CD8-positive, alpha-beta memory T cell (primary cell): ENCODE data around the gene SLC12A5. TPM values are rescaled to one million over a fixed set of nuclear protein-coding genes. Genes with fewer than 3 reads are reported as not detected.

Source experiments
- CTCF ChIA-PET: fragments of 350-600 bp; sonication (Branson Sonifier 250); formaldehyde crosslinking; loops from one replicate; lab custom pipeline; 2021; ENCODE audit warnings: antibody characterized with exemption; lab: Charles Lee
- POLR2A ChIA-PET: fragments of 350-600 bp; sonication (Branson Sonifier 250); formaldehyde crosslinking; loops from one replicate; lab custom pipeline; 2021; ENCODE audit warnings: antibody characterized with exemption; lab: Charles Lee
- DNase-seq, 5 donors: peaks; one replicate each; pipeline versions ENCODE4 v3.0.0 to v3.0.0-alpha.2; 2020 to 2022; ENCODE audit warnings: mixed read lengths in 1 of 5
- H3K27ac ChIP-seq: one replicate; pipeline ENCODE4 v1.7.0; 2013; ENCODE audit warnings: low read depth, mild to moderate bottlenecking, low read length, moderate library complexity
- H3K27me3 ChIP-seq: 2 replicates; pipeline ENCODE4 v1.7.0; 2013; ENCODE audit warnings: low read length, mild to moderate bottlenecking; ENCODE audit not compliant: insufficient read depth, poor library complexity, severe bottlenecking
- H3K36me3 ChIP-seq: 2 replicates; pipeline ENCODE4 v1.7.0; 2013; ENCODE audit warnings: mild to moderate bottlenecking, low read length, moderate library complexity; ENCODE audit not compliant: insufficient read depth
- H3K4me1 ChIP-seq: 2 replicates; pipeline ENCODE4 v1.7.0; 2013; ENCODE audit warnings: mild to moderate bottlenecking, low read length, moderate library complexity; ENCODE audit not compliant: insufficient read depth
- H3K4me3 ChIP-seq: 2 replicates; pipeline ENCODE4 v1.7.0; 2013; ENCODE audit warnings: mild to moderate bottlenecking, low read length
- H3K9me3 ChIP-seq: 2 replicates; pipeline ENCODE4 v1.7.0; 2013; ENCODE audit warnings: mild to moderate bottlenecking, low read length
- H3K27ac Mint-ChIP-seq, 8 donors: one replicate each; pipeline ENCODE4 v1.8.0; 2020 to 2021; ENCODE audit warnings: mixed read lengths in 8 of 8, mild to moderate bottlenecking in 6 of 8, inconsistent platforms in 3 of 8, moderate library complexity in 3 of 8
- H3K27me3 Mint-ChIP-seq, 2 donors: one replicate each; pipeline ENCODE4 v1.8.0; 2020 to 2021; ENCODE audit warnings: mixed read lengths in 2 of 2, mild to moderate bottlenecking in 1 of 2, moderate library complexity in 1 of 2
- H3K36me3 Mint-ChIP-seq, 3 donors: one replicate each; pipeline ENCODE4 v1.8.0; 2020 to 2021; ENCODE audit warnings: mixed read lengths in 3 of 3, inconsistent platforms in 1 of 3, mild to moderate bottlenecking in 1 of 3
- H3K4me1 Mint-ChIP-seq, 3 donors: one replicate each; pipeline ENCODE4 v1.8.0; 2020 to 2021; ENCODE audit warnings: mixed read lengths in 3 of 3, inconsistent platforms in 1 of 3, mild to moderate bottlenecking in 1 of 3
- H3K4me3 Mint-ChIP-seq, 7 donors: one replicate each; pipeline ENCODE4 v1.8.0; 2020 to 2021; ENCODE audit warnings: mixed read lengths in 7 of 7, mild to moderate bottlenecking in 6 of 7, moderate library complexity in 4 of 7, inconsistent platforms in 2 of 7
- H3K9me3 Mint-ChIP-seq, 5 donors: one replicate each; pipeline ENCODE4 v1.8.0; 2020 to 2022; ENCODE audit warnings: mixed read lengths in 5 of 5, mild to moderate bottlenecking in 3 of 5, moderate library complexity in 2 of 5, inconsistent platforms in 1 of 5
- polyA plus RNA-seq: library from polyadenylated mRNA; unstranded; fragments of 300-500 nt; fragmentation: Illumina TruSeq; gene quantifications from one replicate; pipeline ENCODE4 v1.2.3, GENCODE V29; 2021
- total RNA-seq, 2 experiments: library from RNA; stranded (reverse); gene quantifications; one replicate each; pipeline ENCODE4 v1.2.3, GENCODE V29; 2021

The SLC12A5 gene
- total and polyA plus RNA-seq, 3 experiments from 2014 or later: not detected

GRCh38 chr20:46063151-46063550 is 34.1 kb downstream of the SLC12A5 start:
- H3K4me3 Mint-ChIP-seq: peak overlapping the region in 1 of 7 donors; percentile 48
- H3K27ac Mint-ChIP-seq: no peak overlapping the region
- peaks cover 45 to 61% (median 60%) of the 10 kb centered on the region in 3 donors for H3K4me1 Mint-ChIP-seq
- H3K9me3 Mint-ChIP-seq: no peaks in the 10 kb centered on the region
- H3K36me3 Mint-ChIP-seq: peaks cover 52 to 80% (median 64%) of the 10 kb centered on the region in 3 donors
- POLR2A ChIA-PET: no interaction called here
- CTCF ChIA-PET: no interaction called here
- Histone ChIP-seq H3K4me1 (peaks cover 35% of the 10 kb centered on the region), H3K27me3 (no peaks in the 10 kb centered on the region), H3K9me3 (no peaks in the 10 kb centered on the region), H3K27ac (no peak overlapping the region), H3K4me3 (no peak overlapping the region), H3K36me3 (peaks cover 68% of the 10 kb centered on the region)
- peaks cover 5 to 7% of the 10 kb centered on the region in 2 donors for H3K27me3 Mint-ChIP-seq
- no peak for DNase-seq

- H3K4me3 ChIP-seq: no peak overlapping the region
- H3K36me3 Mint-ChIP-seq: peaks cover 57 to 85% (median 69%) of the 10 kb centered on the region in 3 donors
- H3K27ac ChIP-seq: no peak overlapping the region
- no peak overlapping the region for H3K27ac Mint-ChIP-seq
- peaks cover 73% of the 10 kb centered on the region for H3K36me3 ChIP-seq
- peaks cover 5% of the 10 kb centered on the region in 2 donors for H3K27me3 Mint-ChIP-seq
- CTCF ChIA-PET: no interaction called here
- peaks cover 42 to 58% (median 55%) of the 10 kb centered on the region in 3 donors for H3K4me1 Mint-ChIP-seq
- H3K9me3 ChIP-seq: no peaks in the 10 kb centered on the region
- H3K4me1 ChIP-seq: peaks cover 35% of the 10 kb centered on the region
- H3K27me3 ChIP-seq: no peaks in the 10 kb centered on the region
- peak overlapping the region in 1 of 7 donors; percentile 48 for H3K4me3 Mint-ChIP-seq
- no peaks in the 10 kb centered on the region for H3K9me3 Mint-ChIP-seq
- DNase-seq: no peak
- POLR2A ChIA-PET: no interaction called here
These were observed 34.6 kb downstream of the SLC12A5 start for GRCh38 chr20:46063652-46064054.

- no peak overlapping the region for H3K27ac ChIP-seq
- ChIA-PET POLR2A (no interaction called here), CTCF (no interaction called here)
- H3K27me3 ChIP-seq: no peaks in the 10 kb centered on the region
- no peak for DNase-seq
- H3K27ac Mint-ChIP-seq: peak overlapping the region in 1 of 8 donors; percentile 72
- no peaks in the 10 kb centered on the region for H3K9me3 Mint-ChIP-seq
- no peaks in the 10 kb centered on the region for H3K9me3 ChIP-seq
- H3K4me3 ChIP-seq: no peak overlapping the region
- peaks cover 60 to 82% (median 72%) of the 10 kb centered on the region in 3 donors for H3K36me3 Mint-ChIP-seq
- peaks cover 0 to 5% of the 10 kb centered on the region in 2 donors for H3K27me3 Mint-ChIP-seq
- no peak overlapping the region for H3K4me3 Mint-ChIP-seq
- peaks cover 22% of the 10 kb centered on the region for H3K4me1 ChIP-seq
- peaks cover 30 to 44% (median 42%) of the 10 kb centered on the region in 3 donors for H3K4me1 Mint-ChIP-seq
- peaks cover 83% of the 10 kb centered on the region for H3K36me3 ChIP-seq
These were observed 36.0 kb downstream of the SLC12A5 start for GRCh38 chr20:46065006-46065405.

- no peak overlapping the region for H3K4me3 ChIP-seq
- peaks cover 23 to 38% (median 35%) of the 10 kb centered on the region in 3 donors for H3K4me1 Mint-ChIP-seq
- no peak for DNase-seq
- no peaks in the 10 kb centered on the region for H3K27me3 ChIP-seq
- H3K27me3 Mint-ChIP-seq: peaks cover 0 to 5% of the 10 kb centered on the region in 2 donors
- H3K9me3 ChIP-seq: no peaks in the 10 kb centered on the region
- H3K27ac ChIP-seq: no peak overlapping the region
- H3K27ac Mint-ChIP-seq: no peak overlapping the region
- H3K36me3 ChIP-seq: peaks cover 83% of the 10 kb centered on the region
- ChIA-PET CTCF (interaction anchor here (1.3 kb wide), 1 partner anchor 8 kb away, joined by 3 read pairs; no protein-coding TSS in a partner anchor), POLR2A (no interaction called here)
- H3K36me3 Mint-ChIP-seq: peaks cover 57 to 75% (median 65%) of the 10 kb centered on the region in 3 donors
- no peak overlapping the region for H3K4me3 Mint-ChIP-seq
- no peaks in the 10 kb centered on the region for H3K9me3 Mint-ChIP-seq
- peaks cover 15% of the 10 kb centered on the region for H3K4me1 ChIP-seq
These were observed 36.7 kb downstream of the SLC12A5 start for GRCh38 chr20:46065691-46066090.

GRCh38 chr20:46070215-46070900 is 41.3 kb downstream of the SLC12A5 start:
- Mint-ChIP-seq H3K27me3 (no peaks in the 10 kb centered on the region), H3K27ac (no peak overlapping the region), H3K36me3 (peaks cover 23 to 51% (median 24%) of the 10 kb centered on the region in 3 donors), H3K4me1 (peaks cover 5 to 17% (median 9%) of the 10 kb centered on the region in 3 donors), H3K4me3 (no peak overlapping the region), H3K9me3 (no peaks in the 10 kb centered on the region)
- DNase-seq: no peak
- ChIA-PET CTCF (no interaction called here), POLR2A (no interaction called here)
- H3K27me3 ChIP-seq: no peaks in the 10 kb centered on the region
- H3K4me3 ChIP-seq: no peak overlapping the region
- H3K4me1 ChIP-seq: no peaks in the 10 kb centered on the region
- no peaks in the 10 kb centered on the region for H3K9me3 ChIP-seq
- H3K27ac ChIP-seq: no peak overlapping the region
- peaks cover 38% of the 10 kb centered on the region for H3K36me3 ChIP-seq

GRCh38 chr20:46071573-46071972 is 42.6 kb downstream of the SLC12A5 start:
- H3K4me1 ChIP-seq: no peaks in the 10 kb centered on the region
- no peak overlapping the region for H3K4me3 Mint-ChIP-seq
- H3K27ac ChIP-seq: no peak overlapping the region
- no peaks in the 10 kb centered on the region for H3K27me3 Mint-ChIP-seq
- no peaks in the 10 kb centered on the region for H3K9me3 ChIP-seq
- no peaks in the 10 kb centered on the region for H3K9me3 Mint-ChIP-seq
- no peak for DNase-seq
- no peak overlapping the region for H3K4me3 ChIP-seq
- peaks cover 26% of the 10 kb centered on the region for H3K36me3 ChIP-seq
- peaks cover 17 to 50% (median 23%) of the 10 kb centered on the region in 3 donors for H3K36me3 Mint-ChIP-seq
- H3K27me3 ChIP-seq: no peaks in the 10 kb centered on the region
- ChIA-PET POLR2A (no interaction called here), CTCF (no interaction called here)
- H3K27ac Mint-ChIP-seq: no peak overlapping the region
- H3K4me1 Mint-ChIP-seq: peaks cover 8 to 22% (median 9%) of the 10 kb centered on the region in 3 donors

- Histone ChIP-seq H3K9me3 (no peaks in the 10 kb centered on the region), H3K27me3 (no peaks in the 10 kb centered on the region), H3K36me3 (peaks cover 23% of the 10 kb centered on the region), H3K4me1 (no peaks in the 10 kb centered on the region), H3K27ac (no peak overlapping the region), H3K4me3 (no peak overlapping the region)
- CTCF ChIA-PET: no interaction called here
- H3K27ac Mint-ChIP-seq: no peak overlapping the region
- H3K27me3 Mint-ChIP-seq: no peaks in the 10 kb centered on the region
- peaks cover 8 to 27% (median 9%) of the 10 kb centered on the region in 3 donors for H3K4me1 Mint-ChIP-seq
- POLR2A ChIA-PET: no interaction called here
- DNase-seq: no peak
- H3K4me3 Mint-ChIP-seq: no peak overlapping the region
- peaks cover 16 to 51% (median 24%) of the 10 kb centered on the region in 3 donors for H3K36me3 Mint-ChIP-seq
- H3K9me3 Mint-ChIP-seq: no peaks in the 10 kb centered on the region
These were observed 44.0 kb downstream of the SLC12A5 start for GRCh38 chr20:46073024-46073423.

GRCh38 chr20:46073443-46073842 is 44.4 kb downstream of the SLC12A5 start:
- H3K27me3 ChIP-seq: no peaks in the 10 kb centered on the region
- H3K4me1 ChIP-seq: no peaks in the 10 kb centered on the region
- no peaks in the 10 kb centered on the region for H3K9me3 ChIP-seq
- Mint-ChIP-seq H3K4me3 (no peak overlapping the region), H3K4me1 (peaks cover 8 to 30% (median 9%) of the 10 kb centered on the region in 3 donors), H3K27me3 (no peaks in the 10 kb centered on the region), H3K9me3 (no peaks in the 10 kb centered on the region), H3K36me3 (peaks cover 12 to 51% (median 21%) of the 10 kb centered on the region in 3 donors), H3K27ac (no peak overlapping the region)
- H3K36me3 ChIP-seq: peaks cover 22% of the 10 kb centered on the region
- ChIA-PET CTCF (no interaction called here), POLR2A (no interaction called here)
- H3K27ac ChIP-seq: no peak overlapping the region
- DNase-seq: no peak
- H3K4me3 ChIP-seq: no peak overlapping the region
